ENCODE data around the gene ZNF679. TPM values are rescaled to one million over a fixed set of nuclear protein-coding genes. Genes with fewer than 3 reads are reported as not detected.
"Not testable (repeated sequence)": the region's sequence is repeated elsewhere in the genome, so short reads cannot be mapped to it uniquely, and the experiment has no call there.

ZNF679 gene
- not detected for total RNA-seq

GRCh38 chr7:64228174-64228573, at the start of gene ZNF679:
Gene ZNF679 (plus strand): TSS chr7:64228474. CDS start chr7:64249118, 20,644 bp downstream.
- H3K27me3 ChIP-seq (ENCODE audit: insufficient read depth, low read length); H3K4me1 ChIP-seq (ENCODE audit: insufficient read depth, low read length); H3K4me3 ChIP-seq (ENCODE audit: low read length); H3K9me3 ChIP-seq (ENCODE audit: low read depth, low read length): not testable (repeated sequence)

GRCh38 chr7:64180989-64181388, 47.3 kb upstream of the ZNF679 start:
- no peaks in the 10 kb centered on the region for H3K9me3 ChIP-seq (ENCODE audit: low read depth, low read length)
- no peaks in the 10 kb centered on the region for H3K27me3 ChIP-seq (ENCODE audit: insufficient read depth, low read length)
- H3K4me1 ChIP-seq (ENCODE audit: insufficient read depth, low read length): no peaks in the 10 kb centered on the region
- no peak overlapping the region for H3K4me3 ChIP-seq (ENCODE audit: low read length)

GRCh38 chr7:64181586-64181985, 46.7 kb upstream of the ZNF679 start:
- Histone ChIP-seq H3K9me3 (ENCODE audit: low read depth, low read length) (no peaks in the 10 kb centered on the region), H3K4me3 (ENCODE audit: low read length) (no peak overlapping the region), H3K4me1 (ENCODE audit: insufficient read depth, low read length) (no peaks in the 10 kb centered on the region), H3K27me3 (ENCODE audit: insufficient read depth, low read length) (no peaks in the 10 kb centered on the region)

DNA sequence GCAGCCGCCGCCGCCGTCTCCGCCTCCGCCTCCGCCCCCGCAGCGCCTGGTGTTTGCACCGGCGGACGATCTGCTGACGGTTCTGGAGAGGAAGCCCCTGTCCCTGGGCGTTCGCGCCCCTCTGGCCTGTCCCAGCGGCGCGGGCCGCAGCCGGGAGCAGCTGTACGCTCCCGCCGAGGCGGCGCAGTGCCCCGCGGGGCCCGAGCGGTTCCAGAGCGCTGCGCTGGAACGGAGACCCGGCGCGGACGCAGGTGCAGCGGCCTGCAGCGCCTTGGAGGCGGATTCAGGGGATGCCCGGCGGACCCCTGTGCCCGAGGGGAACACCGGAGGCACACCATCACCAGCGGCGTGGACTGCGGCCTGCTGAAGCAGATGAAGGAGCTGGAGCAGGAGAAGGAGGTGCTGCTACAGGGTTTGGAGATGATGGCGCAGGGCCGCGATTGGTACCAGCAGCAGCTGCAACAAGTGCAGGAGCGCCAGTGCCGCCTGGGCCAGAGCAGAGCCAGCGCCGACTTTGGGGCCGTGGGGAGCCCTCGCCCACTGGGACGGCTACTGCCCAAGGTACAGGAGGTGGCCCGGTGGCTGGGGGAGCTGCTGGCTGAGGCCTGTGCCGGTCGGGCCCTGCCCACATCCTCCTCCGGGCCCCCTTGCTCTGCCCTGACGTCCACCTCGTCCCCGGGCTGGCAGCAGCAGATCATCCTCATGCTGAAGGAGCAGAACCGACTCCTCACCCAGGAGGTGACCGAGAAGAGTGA, 46.1 kb upstream of the ZNF679 start:
- H3K27me3 ChIP-seq (ENCODE audit: insufficient read depth, low read length): no peaks in the 10 kb centered on the region
- no peaks in the 10 kb centered on the region for H3K9me3 ChIP-seq (ENCODE audit: low read depth, low read length)
- no peak overlapping the region for H3K4me3 ChIP-seq (ENCODE audit: low read length)
- no peaks in the 10 kb centered on the region for H3K4me1 ChIP-seq (ENCODE audit: insufficient read depth, low read length)

DNA sequence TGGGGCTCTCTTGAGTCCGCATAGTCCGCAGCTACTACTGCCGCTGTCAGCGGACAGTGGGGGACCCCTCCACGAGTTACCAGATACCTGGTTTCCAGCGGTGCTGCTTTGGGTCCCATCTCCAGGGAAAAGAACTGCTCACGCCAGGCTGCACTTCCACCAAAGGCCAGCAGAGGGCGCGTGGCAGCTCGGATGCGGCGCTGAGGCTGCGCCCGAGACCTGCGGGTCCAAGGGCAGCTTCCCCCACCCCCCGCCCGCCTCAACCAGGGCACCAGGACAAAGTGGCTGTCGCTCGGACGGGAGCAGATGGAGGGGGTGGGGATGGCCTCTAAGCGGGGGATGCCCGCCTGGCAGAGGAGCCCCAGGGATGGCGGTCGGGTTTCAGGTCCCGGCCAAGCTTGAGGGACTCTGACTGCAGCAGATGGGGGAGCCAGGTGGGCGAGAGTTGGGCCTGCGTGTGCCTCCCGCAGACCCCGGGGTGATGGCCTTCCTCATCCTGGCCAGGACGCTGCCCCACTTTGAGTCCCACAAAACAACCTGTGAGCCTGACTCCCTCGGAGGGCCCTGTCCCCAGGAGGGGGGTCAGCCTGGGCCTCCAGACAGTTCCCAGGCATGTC, 45.0 kb upstream of the ZNF679 start:
- Histone ChIP-seq H3K4me1 (ENCODE audit: insufficient read depth, low read length) (no peaks in the 10 kb centered on the region), H3K27me3 (ENCODE audit: insufficient read depth, low read length) (no peaks in the 10 kb centered on the region), H3K9me3 (ENCODE audit: low read depth, low read length) (no peaks in the 10 kb centered on the region), H3K4me3 (ENCODE audit: low read length) (no peak overlapping the region)

DNA sequence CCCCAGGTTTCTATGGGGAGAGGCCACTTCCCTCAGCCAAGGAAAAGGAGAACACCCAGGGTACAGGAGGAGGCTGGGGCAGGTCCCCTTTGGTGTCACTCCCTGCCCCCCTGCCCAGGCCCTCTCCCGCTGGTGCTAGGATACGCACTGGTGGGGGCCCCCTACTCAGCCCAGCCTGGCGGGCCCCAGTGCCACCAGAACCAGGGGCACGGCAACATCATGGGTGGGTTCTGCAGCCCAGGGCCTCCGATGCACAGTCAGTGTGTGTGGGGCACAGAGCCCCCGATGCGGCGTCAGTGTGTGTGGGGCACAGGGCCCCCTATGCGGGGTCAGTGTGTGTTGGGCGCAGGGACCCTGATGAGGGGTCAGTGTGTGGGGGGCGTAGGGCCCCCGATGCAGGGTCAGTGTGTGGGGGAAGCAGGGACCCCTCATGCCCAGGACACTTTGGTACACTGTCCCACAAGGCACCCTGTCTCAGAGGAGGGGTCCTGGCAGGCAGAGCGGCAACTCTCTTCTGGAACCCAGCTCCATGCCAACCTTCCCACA, 44.4 kb upstream of the ZNF679 start:
- Histone ChIP-seq H3K9me3 (ENCODE audit: low read depth, low read length) (no peaks in the 10 kb centered on the region), H3K4me1 (ENCODE audit: insufficient read depth, low read length) (no peaks in the 10 kb centered on the region), H3K4me3 (ENCODE audit: low read length) (no peak overlapping the region), H3K27me3 (ENCODE audit: insufficient read depth, low read length) (no peaks in the 10 kb centered on the region)

- no peak overlapping the region for H3K4me3 ChIP-seq (ENCODE audit: low read length)
- no peaks in the 10 kb centered on the region for H3K27me3 ChIP-seq (ENCODE audit: insufficient read depth, low read length)
- H3K4me1 ChIP-seq (ENCODE audit: insufficient read depth, low read length): no peaks in the 10 kb centered on the region
- H3K9me3 ChIP-seq (ENCODE audit: low read depth, low read length): no peaks in the 10 kb centered on the region
Measured at GRCh38 chr7:64184376-64184775, 43.9 kb upstream of the ZNF679 start.

DNA sequence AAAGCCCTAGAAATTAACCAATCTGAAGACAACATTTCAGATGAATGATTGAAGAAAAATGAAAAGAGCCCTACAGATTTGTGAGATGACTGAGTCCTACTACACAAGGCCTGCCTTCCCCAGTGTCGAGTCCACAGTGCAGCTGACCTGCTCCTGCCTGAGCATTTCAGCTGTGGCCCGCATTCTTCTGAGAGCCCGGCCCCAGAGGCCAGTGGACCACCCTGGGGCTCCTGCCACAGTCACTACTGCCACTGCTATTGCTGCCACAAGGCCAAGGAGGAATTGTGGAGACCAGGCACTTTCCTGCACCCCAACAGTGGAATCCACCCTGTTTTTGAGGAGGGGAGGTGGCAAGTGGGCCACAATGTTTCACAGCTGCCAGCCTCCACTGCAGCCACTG, 40.9 kb upstream of the ZNF679 start:
- no peak overlapping the region for H3K4me3 ChIP-seq (ENCODE audit: low read length)
- no peaks in the 10 kb centered on the region for H3K27me3 ChIP-seq (ENCODE audit: insufficient read depth, low read length)
- no peaks in the 10 kb centered on the region for H3K4me1 ChIP-seq (ENCODE audit: insufficient read depth, low read length)
- H3K9me3 ChIP-seq (ENCODE audit: low read depth, low read length): no peaks in the 10 kb centered on the region

- Histone ChIP-seq H3K9me3 (ENCODE audit: low read depth, low read length) (peaks cover 6% of the 10 kb centered on the region), H3K27me3 (ENCODE audit: insufficient read depth, low read length) (no peaks in the 10 kb centered on the region), H3K4me3 (ENCODE audit: low read length) (no peak overlapping the region), H3K4me1 (ENCODE audit: insufficient read depth, low read length) (no peaks in the 10 kb centered on the region)
Measured at GRCh38 chr7:64192148-64192704, 36.0 kb upstream of the ZNF679 start.

DNA sequence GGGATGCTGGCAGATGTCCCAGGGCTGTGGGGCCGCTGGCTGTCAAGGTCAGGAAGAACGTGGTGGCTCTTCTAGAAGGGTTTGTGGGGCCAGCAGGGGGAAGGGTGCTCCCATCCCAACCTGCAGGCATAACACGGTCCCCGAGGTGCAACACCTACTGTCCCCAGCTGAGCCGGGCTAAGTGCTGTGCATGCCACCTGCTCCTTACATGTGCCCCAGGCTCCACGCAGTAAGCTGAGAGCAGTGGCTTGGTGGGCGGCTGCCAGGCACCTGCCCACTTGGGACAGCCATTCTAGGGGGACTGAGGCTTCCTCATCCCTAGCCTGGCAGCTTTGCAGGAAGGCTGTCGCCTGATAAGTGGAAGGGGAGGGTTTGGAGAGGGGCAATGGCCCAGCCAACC, 35.5 kb upstream of the ZNF679 start:
- peaks cover 6% of the 10 kb centered on the region for H3K9me3 ChIP-seq (ENCODE audit: low read depth, low read length)
- no peaks in the 10 kb centered on the region for H3K27me3 ChIP-seq (ENCODE audit: insufficient read depth, low read length)
- H3K4me1 ChIP-seq (ENCODE audit: insufficient read depth, low read length): no peaks in the 10 kb centered on the region
- H3K4me3 ChIP-seq (ENCODE audit: low read length): no peak overlapping the region

DNA sequence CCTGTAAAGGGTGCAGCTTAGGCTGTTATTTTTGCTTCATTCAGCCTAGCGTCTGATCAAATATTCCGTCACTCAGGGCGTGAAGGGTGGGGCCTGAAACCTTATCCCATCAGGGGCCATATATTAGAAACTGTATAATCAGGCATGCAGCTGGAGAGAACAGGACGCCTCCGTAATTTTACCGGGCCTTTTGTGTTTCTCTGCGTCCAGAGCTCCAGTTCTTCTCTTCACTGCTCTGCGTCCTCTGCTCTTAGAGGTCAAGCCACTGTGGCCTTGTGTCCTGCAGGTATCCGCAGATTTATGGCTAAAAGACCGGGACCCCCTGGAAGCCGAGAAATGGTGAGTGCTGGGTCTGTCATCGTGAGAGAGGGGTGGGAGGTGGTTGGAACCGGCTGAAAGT, 21.4 kb upstream of the ZNF679 start, which contains the start of gene ZNF735:
Gene ZNF735 (plus strand): TSS at position 301 of the 400 bp plus-strand sequence. CDS start 0 bp downstream, at position 301.
- Histone ChIP-seq H3K9me3 (ENCODE audit: low read depth, low read length) (no peaks in the 10 kb centered on the region), H3K27me3 (ENCODE audit: insufficient read depth, low read length) (no peaks in the 10 kb centered on the region), H3K4me3 (ENCODE audit: low read length) (no peak within 1 kb of the TSS), H3K4me1 (ENCODE audit: insufficient read depth, low read length) (no peaks in the 10 kb centered on the region)

DNA sequence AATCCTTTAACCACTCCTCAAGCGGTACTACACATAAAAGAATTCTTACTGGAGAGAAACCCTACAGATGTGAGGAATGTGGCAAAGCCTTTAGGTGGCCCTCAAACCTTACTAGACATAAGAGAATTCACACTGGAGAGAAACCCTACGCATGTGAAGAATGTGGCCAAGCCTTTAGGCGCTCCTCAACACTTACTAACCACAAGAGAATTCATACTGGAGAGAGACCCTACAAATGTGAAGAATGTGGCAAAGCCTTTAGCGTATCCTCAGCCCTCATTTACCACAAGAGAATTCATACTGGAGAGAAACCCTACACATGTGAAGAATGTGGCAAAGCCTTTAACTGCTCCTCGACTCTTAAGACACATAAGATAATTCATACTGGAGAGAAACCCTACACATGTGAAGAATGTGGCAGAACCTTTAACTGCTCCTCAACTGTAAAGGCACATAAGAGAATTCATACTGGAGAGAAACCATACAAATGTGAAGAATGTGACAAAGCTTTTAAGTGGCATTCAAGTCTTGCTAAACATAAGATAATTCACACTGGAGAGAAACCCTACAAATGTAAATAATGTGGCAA, 8.5 kb upstream of the ZNF679 start:
- not testable (repeated sequence) for H3K4me1 ChIP-seq (ENCODE audit: insufficient read depth, low read length); H3K4me3 ChIP-seq (ENCODE audit: low read length); H3K27me3 ChIP-seq (ENCODE audit: insufficient read depth, low read length)
- H3K9me3 ChIP-seq (ENCODE audit: low read depth, low read length): peaks cover 24% of the 10 kb centered on the region

GRCh38 chr7:64223366-64223765, 4.9 kb upstream of the ZNF679 start:
- Histone ChIP-seq H3K4me1 (ENCODE audit: insufficient read depth, low read length) (no peaks in the 10 kb centered on the region), H3K27me3 (ENCODE audit: insufficient read depth, low read length) (no peaks in the 10 kb centered on the region), H3K4me3 (ENCODE audit: low read length) (no peak overlapping the region), H3K9me3 (ENCODE audit: low read depth, low read length) (peaks cover 24% of the 10 kb centered on the region)

DNA sequence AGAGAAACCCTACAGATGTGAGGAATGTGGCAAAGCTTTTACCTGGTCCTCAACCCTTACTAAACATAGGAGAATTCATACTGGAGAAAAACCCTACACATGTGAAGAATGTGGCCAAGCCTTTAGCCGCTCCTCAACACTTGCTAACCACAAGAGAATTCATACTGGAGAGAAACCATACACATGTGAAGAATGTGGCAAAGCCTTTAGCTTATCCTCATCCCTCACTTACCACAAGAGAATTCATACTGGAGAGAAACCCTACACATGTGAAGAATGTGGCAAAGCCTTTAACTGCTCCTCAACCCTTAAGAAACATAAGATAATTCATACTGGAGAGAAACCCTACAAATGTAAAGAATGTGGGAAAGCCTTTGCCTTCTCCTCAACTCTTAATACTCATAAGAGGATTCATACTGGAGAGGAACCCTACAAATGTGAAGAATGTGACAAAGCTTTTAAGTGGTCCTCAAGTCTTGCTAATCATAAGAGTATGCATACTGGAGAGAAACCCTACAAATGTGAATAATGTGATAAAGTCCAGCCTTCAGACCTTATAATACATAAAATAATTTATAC, 38.2 kb downstream of the ZNF679 start:
- Histone ChIP-seq H3K9me3 (ENCODE audit: low read depth, low read length) (peaks cover 38% of the 10 kb centered on the region), H3K4me1 (ENCODE audit: insufficient read depth, low read length) (no peaks in the 10 kb centered on the region), H3K4me3 (ENCODE audit: low read length) (no peak overlapping the region), H3K27me3 (ENCODE audit: insufficient read depth, low read length) (no peaks in the 10 kb centered on the region)

GRCh38 chr7:64277630-64278029, 49.4 kb downstream of the ZNF679 start:
- H3K27me3 ChIP-seq (ENCODE audit: insufficient read depth, low read length): no peaks in the 10 kb centered on the region
- H3K9me3 ChIP-seq (ENCODE audit: low read depth, low read length): no peaks in the 10 kb centered on the region
- H3K4me3 ChIP-seq (ENCODE audit: low read length): no peak overlapping the region
- H3K4me1 ChIP-seq (ENCODE audit: insufficient read depth, low read length): no peaks in the 10 kb centered on the region

All from mononuclear cell (primary cell).